Measurements from ENCODE around the gene PIM3. TPM values are rescaled to one million over a fixed set of nuclear protein-coding genes. Genes with fewer than 3 reads are reported as not detected.

The PIM3 gene
- total RNA-seq, 1 experiment from 2014 or later: 37.1 TPM

DNA sequence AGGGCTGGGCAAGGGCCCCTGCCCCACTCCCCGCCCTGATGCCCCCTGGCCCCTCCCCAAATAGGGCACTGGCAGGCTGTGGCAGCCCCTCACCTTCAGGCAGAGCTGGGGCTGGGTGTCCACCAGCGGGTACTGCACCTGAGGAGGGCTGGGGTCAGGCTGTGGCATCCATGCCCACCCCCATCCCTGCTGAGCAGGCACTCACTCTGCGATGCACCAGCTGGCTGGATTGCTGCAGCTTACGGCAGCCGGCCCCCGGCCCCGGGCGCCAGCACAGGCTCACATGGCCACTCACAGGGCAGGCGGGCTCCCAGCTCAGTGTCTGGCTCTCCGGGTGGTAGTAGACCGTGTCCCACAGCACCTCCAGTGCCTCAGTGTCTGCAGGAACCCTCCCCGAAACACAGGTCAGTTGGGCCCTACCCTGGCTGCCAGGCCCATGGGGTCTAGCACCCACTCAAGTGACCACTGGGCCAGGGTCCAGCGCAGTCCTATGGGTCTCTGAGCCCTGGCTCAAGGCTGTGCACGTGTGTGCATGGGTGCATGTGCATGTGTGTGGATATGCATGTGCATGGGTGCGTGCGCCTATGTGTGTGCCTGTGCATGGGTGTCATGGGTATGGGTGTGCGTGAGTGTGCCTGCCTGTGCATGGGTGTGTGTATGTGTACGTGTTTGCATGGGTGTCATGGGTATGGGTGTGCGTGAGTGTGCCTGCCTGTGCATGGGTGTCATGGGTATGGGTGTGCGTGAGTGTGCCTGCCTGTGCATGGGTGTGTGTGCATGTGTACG lies 37.6 kb downstream of the PIM3 start:
- no peak for DNase-seq
- H3K27me3 ChIP-seq: no peaks in the 10 kb centered on the region
- no peak overlapping the region for H3K4me3 ChIP-seq

DNA sequence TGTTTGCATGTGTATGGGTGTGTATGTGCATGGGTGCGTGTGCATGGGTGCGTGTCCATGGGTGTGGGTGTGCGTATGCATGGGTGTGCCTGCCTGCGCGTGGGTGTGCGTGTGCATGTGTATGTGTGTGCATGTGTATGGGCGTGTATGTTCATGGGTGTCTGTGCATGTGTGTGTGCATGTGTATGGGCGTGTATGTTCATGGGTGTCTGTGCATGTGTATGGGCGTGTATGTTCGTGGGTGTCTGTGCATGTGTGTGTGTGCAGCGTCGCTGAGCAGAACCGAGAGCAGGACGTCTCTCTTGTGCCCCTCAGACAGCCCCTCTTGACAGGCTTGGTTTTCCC lies 38.1 kb downstream of the PIM3 start:
- H3K9me3 ChIP-seq: no peaks in the 10 kb centered on the region
- H3K4me3 ChIP-seq: no peak overlapping the region
- no peak for DNase-seq
- no peaks in the 10 kb centered on the region for H3K36me3 ChIP-seq
- no peaks in the 10 kb centered on the region for H3K27me3 ChIP-seq

More for the DNA sequence above, 37.6 kb downstream of the PIM3 start:
- Histone ChIP-seq H3K9me3 (no peaks in the 10 kb centered on the region), H3K36me3 (no peaks in the 10 kb centered on the region)

DNA sequence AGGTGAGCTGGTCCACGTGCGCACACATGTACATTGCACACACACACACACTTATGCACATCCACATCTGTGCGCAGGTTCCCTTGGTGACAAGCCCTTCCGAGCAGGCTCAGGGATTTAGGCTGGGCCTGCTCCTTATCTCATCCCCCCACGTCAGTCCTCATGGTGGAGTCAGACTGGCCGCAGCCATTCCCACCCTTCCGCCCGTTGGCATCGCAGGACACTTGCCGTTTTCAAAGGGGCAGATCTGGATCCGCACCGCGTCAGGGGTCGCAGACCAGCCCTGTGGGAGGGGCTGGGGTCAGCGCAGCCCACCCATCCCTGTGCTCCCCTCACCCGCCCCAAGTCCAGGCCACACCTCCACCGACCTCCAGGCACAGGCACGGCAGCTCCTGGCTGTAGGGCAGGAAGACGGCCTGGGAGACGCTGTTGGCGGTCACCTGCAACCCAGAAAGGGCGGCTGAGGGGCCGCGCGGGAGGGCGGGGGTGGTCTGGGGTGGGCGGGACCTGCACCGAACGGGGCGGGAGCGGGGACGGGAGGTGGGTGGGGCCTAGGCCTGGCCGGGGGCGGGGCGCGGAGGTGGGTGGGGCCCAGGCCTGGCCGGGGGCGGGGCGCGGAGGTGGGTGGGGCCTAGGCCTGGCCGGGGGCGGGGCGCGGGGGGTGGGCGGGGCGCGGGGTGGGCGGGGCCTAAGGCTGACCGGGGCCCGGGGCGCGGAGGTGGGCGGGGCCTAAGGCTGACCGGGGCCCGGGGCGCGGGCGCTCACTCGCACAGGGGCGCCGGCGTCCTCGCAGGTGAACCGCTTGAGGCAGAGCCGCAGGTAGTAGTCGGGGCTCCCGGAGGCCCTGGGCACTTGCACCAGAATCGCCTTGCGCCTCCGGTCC lies 38.7 kb downstream of the PIM3 start:
- Histone ChIP-seq H3K9me3 (no peaks in the 10 kb centered on the region), H3K27me3 (no peaks in the 10 kb centered on the region), H3K36me3 (no peaks in the 10 kb centered on the region), H3K4me3 (no peak overlapping the region)
- no peak for DNase-seq

DNA sequence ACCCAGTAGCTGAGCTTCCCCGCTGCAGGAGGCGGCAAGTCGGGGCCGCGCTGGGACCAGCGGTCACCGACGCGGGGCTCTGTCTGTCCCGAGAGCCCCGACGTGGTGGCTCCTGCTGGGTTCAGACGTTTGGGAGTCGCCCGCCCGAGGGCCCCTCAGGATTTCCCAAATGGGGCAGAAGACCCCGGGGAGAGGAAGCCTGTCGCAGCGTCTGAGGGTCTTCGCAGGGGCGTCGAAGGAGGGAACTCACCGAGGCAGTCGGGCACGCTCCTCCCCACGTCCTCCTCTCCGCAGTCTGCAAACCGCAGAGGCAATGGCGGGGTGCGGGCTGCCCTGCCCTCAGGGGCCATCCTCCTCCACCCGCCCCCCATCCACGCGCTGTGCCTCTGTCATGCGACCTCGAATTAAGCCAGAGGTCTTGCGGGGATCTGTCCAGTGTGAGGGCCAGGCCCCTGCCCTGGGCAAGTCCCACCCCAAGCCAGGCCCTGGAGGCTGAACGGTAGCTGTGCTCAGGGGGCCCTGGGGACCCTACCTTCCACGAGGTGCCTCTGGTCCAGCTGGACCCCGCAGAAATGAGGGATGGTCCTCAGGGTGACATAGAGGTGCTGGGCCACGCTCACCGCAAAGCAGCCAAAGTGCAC lies 39.5 kb downstream of the PIM3 start:
- no peak for DNase-seq
- Histone ChIP-seq H3K9me3 (no peaks in the 10 kb centered on the region), H3K27me3 (no peaks in the 10 kb centered on the region), H3K4me3 (no peak overlapping the region), H3K36me3 (no peaks in the 10 kb centered on the region)

DNA sequence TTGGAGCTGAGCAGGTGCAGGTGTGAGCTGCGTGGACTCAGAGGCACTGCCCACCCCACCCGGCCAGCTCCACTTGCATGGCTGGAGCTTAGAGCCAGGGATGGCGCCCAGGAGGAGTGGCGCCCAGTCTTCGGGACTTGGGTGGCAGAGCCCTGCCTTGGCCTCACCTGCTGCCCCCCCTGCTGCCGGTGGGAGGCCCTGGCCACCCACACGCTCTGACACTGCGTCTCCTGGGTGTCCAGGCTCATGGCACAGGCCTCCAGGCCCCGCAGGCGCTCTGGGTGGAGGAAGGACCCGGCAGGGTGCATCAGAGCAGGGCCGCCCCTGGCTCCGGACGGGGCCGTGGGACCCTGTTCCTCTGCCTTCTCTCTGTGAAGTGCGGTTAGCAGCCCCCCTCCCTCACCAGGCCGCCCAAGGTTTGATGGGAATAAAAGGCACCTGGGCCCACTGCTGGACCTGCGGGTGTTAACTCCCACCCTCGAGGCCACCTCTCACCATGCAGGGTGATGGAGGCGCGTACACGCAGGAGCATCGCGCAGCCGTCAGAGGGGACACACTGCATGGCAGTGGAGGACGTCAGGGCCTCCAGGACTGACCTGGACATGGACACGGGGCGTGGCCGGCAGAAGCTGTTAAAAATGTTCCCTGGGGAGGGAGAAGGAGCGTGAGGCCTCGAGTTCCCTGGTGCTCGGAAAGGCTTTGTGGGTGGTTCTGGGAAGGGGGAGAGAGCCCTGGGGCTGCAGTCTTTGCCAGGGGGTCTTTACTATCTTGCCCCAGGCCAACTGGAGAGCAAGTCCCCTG lies 40.2 kb downstream of the PIM3 start:
- H3K27me3 ChIP-seq: no peaks in the 10 kb centered on the region
- no peak overlapping the region for H3K4me3 ChIP-seq
- no peaks in the 10 kb centered on the region for H3K36me3 ChIP-seq
- DNase-seq: no peak
- no peaks in the 10 kb centered on the region for H3K9me3 ChIP-seq

DNA sequence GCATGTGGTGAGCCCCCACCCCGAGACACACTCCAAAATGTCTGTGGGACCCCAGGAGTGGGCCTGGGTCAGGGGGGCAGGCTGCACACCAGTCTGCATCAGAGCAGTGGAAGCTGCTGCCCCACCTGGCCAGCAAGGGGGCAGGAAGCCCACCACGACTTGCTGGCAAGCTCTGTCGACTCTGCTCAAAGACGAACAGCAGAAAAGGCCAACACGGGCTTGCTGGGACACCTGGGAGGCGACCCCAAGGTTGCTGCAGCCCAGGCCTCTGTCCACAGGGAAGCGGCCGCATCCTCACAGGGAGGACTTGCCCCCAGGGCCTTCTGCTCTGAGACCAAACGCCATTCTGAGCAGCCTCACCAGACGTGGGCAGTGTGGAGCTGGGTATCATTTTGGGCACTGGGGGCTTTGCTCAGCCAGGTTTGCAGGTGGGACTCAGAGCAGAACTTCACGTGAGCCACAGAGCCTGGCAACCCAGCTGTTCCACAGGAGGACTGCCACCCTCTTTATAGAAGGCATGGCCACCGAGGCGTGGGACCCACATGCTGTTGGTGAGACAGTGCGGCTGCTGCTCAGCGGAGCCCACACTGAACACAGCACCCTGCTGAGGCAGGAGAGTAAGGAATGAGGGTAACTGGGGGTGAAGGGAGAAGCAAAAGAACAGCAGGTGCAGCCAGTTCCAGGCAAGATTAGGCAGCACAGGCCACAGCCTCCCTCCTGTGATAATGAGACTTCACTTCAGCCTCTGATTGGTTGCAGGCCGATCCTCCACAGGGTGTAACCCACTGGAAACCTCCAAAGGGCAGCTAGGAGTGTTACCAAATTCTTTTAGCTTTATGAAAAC lies 41.0 kb downstream of the PIM3 start:
- Histone ChIP-seq H3K9me3 (no peaks in the 10 kb centered on the region), H3K36me3 (no peaks in the 10 kb centered on the region), H3K4me3 (no peak overlapping the region), H3K27me3 (no peaks in the 10 kb centered on the region)
- no peak for DNase-seq

DNA sequence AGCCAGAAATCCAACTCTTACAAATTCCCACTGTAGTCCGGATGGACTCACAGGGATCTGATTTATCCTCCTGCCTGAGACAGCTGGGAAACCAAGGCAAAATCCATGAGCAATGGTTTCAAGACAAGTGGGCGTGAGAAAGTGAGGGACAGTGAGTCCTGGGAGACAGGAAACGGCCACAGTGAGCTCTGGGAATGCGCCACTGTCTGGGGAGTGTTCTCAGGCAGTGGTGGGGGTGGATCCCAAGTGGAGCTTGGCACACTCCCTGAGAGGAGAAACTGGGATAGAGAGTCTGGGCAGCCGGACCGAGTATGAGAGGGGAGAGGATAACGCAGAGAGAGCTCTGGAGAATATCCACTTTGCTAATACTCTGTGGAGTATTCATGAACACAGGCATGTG lies 42.2 kb downstream of the PIM3 start:
- Histone ChIP-seq H3K27me3 (no peaks in the 10 kb centered on the region), H3K9me3 (no peaks in the 10 kb centered on the region), H3K36me3 (no peaks in the 10 kb centered on the region), H3K4me3 (no peak overlapping the region)
- DNase-seq: no peak

DNA sequence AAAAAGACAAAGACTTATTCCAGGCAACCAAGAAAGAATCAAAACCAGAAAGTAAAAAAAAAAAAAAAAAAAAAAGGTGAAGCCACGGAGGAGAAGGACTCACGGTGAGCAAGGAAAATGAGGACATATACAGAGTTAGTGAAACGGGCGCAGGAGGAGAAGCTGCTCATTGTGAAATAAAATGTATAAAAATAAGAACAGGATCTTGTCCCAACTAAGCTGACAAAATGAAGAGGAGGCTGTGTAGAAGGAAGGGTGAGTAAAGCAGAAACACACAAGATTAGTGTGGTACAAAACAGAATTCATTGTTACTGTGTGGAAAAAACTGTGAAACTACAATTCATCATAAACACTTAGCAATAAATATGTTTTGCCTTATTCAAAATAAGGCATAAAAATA lies 44.3 kb downstream of the PIM3 start:
- Histone ChIP-seq H3K27me3 (no peaks in the 10 kb centered on the region), H3K9me3 (no peaks in the 10 kb centered on the region), H3K4me3 (no peak overlapping the region), H3K36me3 (no peaks in the 10 kb centered on the region)
- DNase-seq: no peak

DNA sequence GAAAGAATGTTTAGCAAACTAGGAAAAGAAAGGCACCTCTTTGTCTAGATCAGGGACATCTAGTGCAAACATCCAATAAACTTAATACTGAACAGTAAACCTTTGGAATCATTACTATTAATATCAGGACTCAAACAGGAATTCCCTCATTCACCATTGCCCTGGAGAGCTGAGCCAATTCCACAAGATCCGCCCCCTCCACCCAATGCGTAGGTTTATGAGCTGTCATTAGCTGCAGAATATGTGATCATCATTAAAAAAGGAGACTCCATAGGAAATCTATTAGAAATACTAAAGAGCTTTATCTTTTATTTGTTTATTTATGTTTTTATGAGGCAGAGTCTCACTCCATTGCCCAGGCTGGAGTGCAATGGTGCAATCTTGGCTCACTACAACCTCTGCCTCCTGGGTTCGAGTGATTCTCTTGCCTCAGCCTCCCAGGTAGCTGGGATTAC lies 46.5 kb downstream of the PIM3 start:
- Histone ChIP-seq H3K9me3 (no peaks in the 10 kb centered on the region), H3K27me3 (no peaks in the 10 kb centered on the region), H3K36me3 (no peaks in the 10 kb centered on the region), H3K4me3 (no peak overlapping the region)
- DNase-seq: no peak

DNA sequence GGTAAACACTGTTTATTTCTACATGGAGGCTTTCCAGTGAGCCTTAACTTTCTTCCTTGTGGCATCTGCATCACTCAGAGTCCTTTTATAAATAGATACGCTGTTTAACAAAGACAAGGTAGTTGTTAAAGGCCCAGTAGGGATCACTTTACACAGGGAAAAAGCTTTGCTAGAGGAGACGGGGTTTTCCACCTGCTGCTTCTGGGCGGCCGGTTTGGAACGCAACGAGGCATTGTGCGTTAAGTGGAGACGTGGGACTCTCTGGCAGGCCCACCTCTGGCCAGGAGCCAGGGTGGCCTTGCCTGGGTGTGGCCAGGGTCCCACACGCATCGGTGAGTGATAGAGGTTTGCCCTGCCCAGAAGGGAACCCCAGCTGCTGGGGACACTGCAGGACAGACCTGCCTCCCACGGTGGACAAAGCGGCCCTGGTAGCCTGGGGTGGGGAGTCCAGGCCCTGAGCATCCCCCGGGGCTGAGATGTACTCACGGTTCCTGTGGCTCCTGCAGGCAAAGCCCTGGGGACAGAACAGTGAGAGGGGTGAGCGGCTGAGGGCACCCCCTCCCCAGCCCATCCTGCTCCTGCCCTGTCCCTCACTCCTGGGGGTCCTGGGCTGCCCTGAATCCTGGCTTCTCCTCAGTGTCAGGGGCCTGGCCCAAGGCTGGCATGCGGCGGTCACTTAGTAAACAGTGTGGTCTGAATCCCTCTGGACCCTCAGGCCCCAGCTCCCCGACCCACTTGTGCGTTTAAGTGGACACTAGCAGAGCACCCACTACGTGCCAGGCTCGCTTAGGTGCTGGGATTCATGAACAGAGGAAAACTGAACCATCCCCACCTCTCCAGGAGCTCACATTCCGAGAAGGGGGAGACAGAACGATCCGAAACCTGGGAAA lies 47.8 kb downstream of the PIM3 start:
- no peak for DNase-seq

DNA sequence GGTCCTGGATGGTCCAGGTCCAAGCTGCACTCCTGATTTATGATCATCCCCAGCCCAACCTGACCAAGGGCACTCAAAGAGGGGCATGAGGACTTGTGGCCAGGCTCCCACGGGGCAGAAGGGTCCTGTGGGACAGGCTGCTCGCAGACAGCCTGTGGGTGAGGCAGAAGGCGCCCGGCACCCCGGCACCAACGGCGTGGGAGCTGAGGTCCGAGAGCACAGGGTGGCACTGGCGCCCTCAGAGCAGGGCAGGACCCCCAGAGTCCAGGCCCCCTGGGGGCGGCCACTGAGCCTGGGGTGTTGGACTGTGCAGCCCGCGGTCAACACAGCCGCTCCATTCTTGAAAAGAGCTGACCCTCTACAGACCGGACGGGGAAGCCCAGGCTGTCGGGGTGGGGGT lies 48.7 kb downstream of the PIM3 start:
- no peaks in the 10 kb centered on the region for H3K27me3 ChIP-seq
- no peak for DNase-seq

More for the DNA sequence above, 47.8 kb downstream of the PIM3 start:
- Histone ChIP-seq H3K9me3 (no peaks in the 10 kb centered on the region), H3K27me3 (no peaks in the 10 kb centered on the region), H3K36me3 (no peaks in the 10 kb centered on the region), H3K4me3 (no peak overlapping the region)

DNA sequence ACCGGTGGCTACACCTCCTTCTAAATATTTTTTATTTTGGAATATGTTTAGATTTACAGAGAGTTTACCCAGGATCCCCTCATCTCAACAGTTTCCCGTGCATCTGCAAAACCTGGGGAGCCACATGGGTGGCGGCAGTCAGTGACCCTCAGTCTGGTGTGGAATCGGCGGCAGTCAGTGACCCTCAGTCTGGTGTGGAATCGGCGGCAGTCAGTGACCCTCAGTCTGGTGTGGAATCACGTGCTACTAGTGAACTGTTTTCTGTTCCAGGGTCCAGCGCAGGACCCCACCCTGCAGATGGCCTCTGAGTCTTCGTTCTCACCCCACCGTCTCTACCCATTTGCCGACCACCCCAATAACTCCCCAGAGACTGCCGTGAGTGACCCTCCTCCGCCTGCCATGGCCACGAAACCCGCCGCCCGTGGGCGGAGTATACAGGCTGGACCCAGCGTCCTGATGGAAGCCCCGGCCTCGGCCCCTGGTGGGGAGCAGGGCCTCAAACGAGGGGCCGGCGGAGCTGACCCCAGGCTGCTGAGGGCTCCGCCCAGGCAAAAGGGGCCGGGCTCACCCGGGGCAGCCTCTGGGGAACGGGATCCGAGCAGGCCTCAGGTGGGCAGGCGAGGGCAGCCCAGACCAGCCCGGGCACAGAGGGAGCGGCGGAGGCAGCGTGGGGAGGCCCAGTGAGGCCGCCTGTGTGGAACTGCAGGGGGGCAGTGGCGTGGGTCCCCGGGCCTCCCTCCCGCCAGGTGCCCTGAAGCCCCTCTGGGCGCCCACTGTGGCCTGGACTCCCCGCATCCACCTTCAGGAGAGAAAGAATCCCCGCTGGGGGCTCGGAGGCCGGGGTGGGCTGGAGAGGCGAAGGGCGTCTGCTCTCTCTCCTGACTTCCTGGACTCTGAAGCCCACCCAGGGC lies 49.4 kb downstream of the PIM3 start:
- no peak overlapping the region for H3K4me3 ChIP-seq
- no peak for DNase-seq
- H3K9me3 ChIP-seq: no peaks in the 10 kb centered on the region
- no peaks in the 10 kb centered on the region for H3K36me3 ChIP-seq
- H3K27me3 ChIP-seq: no peaks in the 10 kb centered on the region

More for the DNA sequence above, 48.7 kb downstream of the PIM3 start:
- H3K9me3 ChIP-seq: no peaks in the 10 kb centered on the region
- H3K4me3 ChIP-seq: no peak overlapping the region
- no peaks in the 10 kb centered on the region for H3K36me3 ChIP-seq

DNA sequence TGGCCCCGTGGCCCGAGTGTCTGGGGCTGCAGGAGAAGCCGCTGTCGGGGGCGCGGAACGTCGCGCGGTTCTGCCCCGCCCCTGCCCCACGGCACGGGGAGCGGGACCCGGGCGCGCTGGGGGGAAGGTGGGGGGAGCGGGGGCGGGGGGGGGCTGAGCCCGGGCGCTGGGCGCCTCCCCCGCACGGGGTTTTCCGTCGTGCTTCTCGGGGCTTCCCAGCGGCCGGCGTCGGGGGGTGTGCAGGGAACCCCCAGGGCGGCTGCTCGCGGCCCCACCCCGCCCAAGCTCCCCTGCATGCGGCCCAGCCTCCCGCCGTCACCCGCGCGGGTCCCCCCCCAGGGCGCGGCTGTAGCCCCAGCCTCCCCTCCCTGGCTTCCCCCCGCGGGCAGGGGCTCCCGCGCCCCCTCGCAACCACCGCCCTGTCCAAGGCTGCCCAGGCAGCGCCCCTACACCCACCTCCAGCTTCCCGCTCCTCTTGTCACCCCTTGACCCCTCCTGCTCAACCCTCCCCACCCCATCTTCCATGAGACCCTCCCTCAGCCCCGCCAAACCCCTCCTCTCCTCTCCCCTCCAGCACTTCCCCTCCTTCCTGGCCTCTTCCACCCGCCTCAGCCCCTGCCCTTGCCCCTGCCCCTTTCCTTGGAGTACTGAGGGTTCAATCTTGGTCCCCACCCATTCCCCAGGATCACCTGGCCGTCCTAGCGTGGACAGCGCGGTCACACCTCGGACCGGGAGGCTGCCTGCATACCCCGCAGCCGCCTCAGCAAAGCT lies 50.3 kb downstream of the PIM3 start:
- no peaks in the 10 kb centered on the region for H3K27me3 ChIP-seq
- H3K4me3 ChIP-seq: no peak overlapping the region
- H3K36me3 ChIP-seq: no peaks in the 10 kb centered on the region
- DNase-seq: no peak
- H3K9me3 ChIP-seq: no peaks in the 10 kb centered on the region
